Measurements from ENCODE around the gene GIMAP5. TPM values are rescaled to one million over a fixed set of nuclear protein-coding genes. Genes with fewer than 3 reads are reported as not detected.

Gene GIMAP5
- total RNA-seq, 1 donor from 2014 or later: not detected

GRCh38 chr7:150791746-150792452, 54.7 kb downstream of the GIMAP5 start:
- H4K20me1 ChIP-seq (ENCODE audit: low read depth): no peaks in the 10 kb centered on the region
- H3K27me3 Mint-ChIP-seq (ENCODE audit: insufficient read depth, low read depth): peaks cover 11% of the 10 kb centered on the region
- H3K9ac ChIP-seq: no peak overlapping the region
- H2AFZ ChIP-seq (replicated peaks): no peak overlapping the region
- H3K9me3 Mint-ChIP-seq: peaks cover 3% of the 10 kb centered on the region
- H3K27me3 ChIP-seq: peaks cover 12% of the 10 kb centered on the region
- H3F3A ChIP-seq (ENCODE audit: low read depth): no peaks in the 10 kb centered on the region
- H3K4me3 ChIP-seq: no peak overlapping the region
- DNase-seq (ENCODE audit: low spot score): no peak
- H3K4me1 Mint-ChIP-seq: no peaks in the 10 kb centered on the region
- TF ChIP-seq CTCF (IDR thresholded peaks at IDR 0.05): no peak
- no peak for TF ChIP-seq EZH2phosphoT487 (IDR thresholded peaks at IDR 0.05)
- TF ChIP-seq EZH2 (IDR thresholded peaks at IDR 0.05): no peak
- H3K4me3 Mint-ChIP-seq: no peak overlapping the region
- H3K4me2 ChIP-seq: no peak overlapping the region
- no peaks in the 10 kb centered on the region for H3K9me3 ChIP-seq (ENCODE audit: low read depth)
- H3K27ac ChIP-seq: no peak overlapping the region
- no peaks in the 10 kb centered on the region for H3K36me3 ChIP-seq
- no peak overlapping the region for H3K27ac Mint-ChIP-seq
- H3K4me1 ChIP-seq: no peaks in the 10 kb centered on the region
- no peaks in the 10 kb centered on the region for H3K79me2 ChIP-seq (ENCODE audit: low read depth)
- H3K36me3 Mint-ChIP-seq: no peaks in the 10 kb centered on the region

Other genes starting within 250 kb of the GIMAP5 start
- not detected in 2 replicates for gene GIMAP7, start 222.5 kb upstream of the GIMAP5 start, total RNA-seq (ENCODE audit: low replicate concordance)
- gene GIMAP4, start 170.0 kb upstream of the GIMAP5 start, total RNA-seq (ENCODE audit: low replicate concordance): not detected in 2 replicates
- gene GIMAP6, start 105.0 kb upstream of the GIMAP5 start, total RNA-seq (ENCODE audit: low replicate concordance): not detected in 2 replicates
- gene GIMAP2, start 51.7 kb upstream of the GIMAP5 start, total RNA-seq (ENCODE audit: low replicate concordance): not detected in 2 replicates
- not detected in 2 replicates for gene GIMAP1, start 20.8 kb upstream of the GIMAP5 start, total RNA-seq (ENCODE audit: low replicate concordance)
- gene TMEM176B, start 62.9 kb downstream of the GIMAP5 start, total RNA-seq (ENCODE audit: low replicate concordance): 0.54 and 1.1 TPM in 2 replicates
- 0.62 TPM in 1 of 2 replicates, not detected in the other for gene TMEM176A, start 63.4 kb downstream of the GIMAP5 start, total RNA-seq (ENCODE audit: low replicate concordance)
- gene AOC1, start 115.1 kb downstream of the GIMAP5 start, total RNA-seq (ENCODE audit: low replicate concordance): not detected in 2 replicates
- gene KCNH2, start 240.9 kb downstream of the GIMAP5 start, total RNA-seq (ENCODE audit: low replicate concordance): 2.6 and 11.1 TPM in 2 replicates

All from neural progenitor cell (in vitro differentiated cells).